ENCODE measurements around the gene OR4D2. TPM values are rescaled to one million over a fixed set of nuclear protein-coding genes. Genes with fewer than 3 reads are reported as not detected.

Gene OR4D2
- total and polyA plus RNA-seq, 2 of the 13 experiments (the other 11 are each of a cell fraction or from before 2014, with no cell fraction given): not detected

- TF ChIP-seq, protein P1, sequence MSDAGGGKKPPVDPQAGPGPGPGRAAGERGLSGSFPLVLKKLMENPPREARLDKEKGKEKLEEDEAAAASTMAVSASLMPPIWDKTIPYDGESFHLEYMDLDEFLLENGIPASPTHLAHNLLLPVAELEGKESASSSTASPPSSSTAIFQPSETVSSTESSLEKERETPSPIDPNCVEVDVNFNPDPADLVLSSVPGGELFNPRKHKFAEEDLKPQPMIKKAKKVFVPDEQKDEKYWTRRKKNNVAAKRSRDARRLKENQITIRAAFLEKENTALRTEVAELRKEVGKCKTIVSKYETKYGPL (CRISPR knock-in tag; IDR thresholded peaks at IDR 0.05): no peak
- TF ChIP-seq KLF13 (CRISPR knock-in tag; IDR thresholded peaks at IDR 0.05): no peak; the same call in 1 of the 2 replicates
- TF ChIP-seq, protein P2, sequence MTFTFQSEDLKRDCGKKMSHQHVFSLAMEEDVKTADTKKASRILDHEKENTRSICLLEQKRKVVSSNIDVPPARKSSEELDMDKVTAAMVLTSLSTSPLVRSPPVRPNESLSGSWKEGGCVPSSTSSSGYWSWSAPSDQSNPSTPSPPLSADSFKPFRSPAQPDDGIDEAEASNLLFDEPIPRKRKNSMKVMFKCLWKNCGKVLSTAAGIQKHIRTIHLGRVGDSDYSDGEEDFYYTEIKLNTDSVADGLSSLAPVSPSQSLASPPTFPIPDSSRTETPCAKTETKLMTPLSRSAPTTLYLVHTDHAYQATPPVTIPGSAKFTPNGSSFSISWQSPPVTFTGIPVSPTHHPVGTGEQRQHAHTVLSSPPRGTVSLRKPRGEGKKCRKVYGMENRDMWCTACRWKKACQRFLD (CRISPR knock-in tag; IDR thresholded peaks at IDR 0.05; ENCODE audit: borderline replicate concordance): no peak; the same call in none of the 2 replicates
- TF ChIP-seq MATR3 (CRISPR knock-in tag; IDR thresholded peaks at IDR 0.05): no peak
- no peak for TF ChIP-seq ZFP62 (CRISPR knock-in tag; IDR thresholded peaks at IDR 0.05)
- TF ChIP-seq REST (IDR thresholded peaks at IDR 0.05; ENCODE audit: borderline replicate concordance in 1 of 2, low read depth in 1 of 2, low read length in 2 of 2): peak in 1 of 2 experiments; percentile 77; a peak in 1 of 4 replicates
- TF ChIP-seq TARDBP (CRISPR knock-in tag; IDR thresholded peaks at IDR 0.05): peak; percentile 80; the same call in 1 of the 2 replicates
- TF ChIP-seq ZSCAN20 (CRISPR knock-in tag; IDR thresholded peaks at IDR 0.05; ENCODE audit: borderline replicate concordance): peak; percentile 72
- TF ChIP-seq AHDC1 (CRISPR knock-in tag; IDR thresholded peaks at IDR 0.05; ENCODE audit: borderline replicate concordance): no peak; the same call in 1 of the 2 replicates
- peak; percentile 78; the same call in 1 of the 2 replicates for TF ChIP-seq HIVEP1 (CRISPR knock-in tag; IDR thresholded peaks at IDR 0.05)
- TF ChIP-seq ZNF33B (CRISPR knock-in tag; IDR thresholded peaks at IDR 0.05): 0 out of 2 replicates have a peak, but pooled peaks have one; percentile 27
- peak; percentile 79 for TF ChIP-seq ZNF274 (CRISPR knock-in tag; IDR thresholded peaks at IDR 0.05)
- TF ChIP-seq, protein P3, sequence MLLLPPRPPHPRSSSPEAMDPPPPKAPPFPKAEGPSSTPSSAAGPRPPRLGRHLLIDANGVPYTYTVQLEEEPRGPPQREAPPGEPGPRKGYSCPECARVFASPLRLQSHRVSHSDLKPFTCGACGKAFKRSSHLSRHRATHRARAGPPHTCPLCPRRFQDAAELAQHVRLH (CRISPR knock-in tag; IDR thresholded peaks at IDR 0.05; ENCODE audit: borderline replicate concordance, low read depth): peak; percentile 70; the same call in 1 of the 2 replicates
- peak; percentile 94 for TF ChIP-seq BRF2 (CRISPR knock-in tag; IDR thresholded peaks at IDR 0.05)
- no peak for TF ChIP-seq ZNF235 (CRISPR knock-in tag; IDR thresholded peaks at IDR 0.05; ENCODE audit: borderline replicate concordance)
Observed at GRCh38 chr17:58219007-58219788, 52.4 kb downstream of the OR4D2 start, which contains the start of gene MKS1 (continued).

Measured in HepG2 (cell line).